Cardiac ventricle fibroblast (primary cell): ENCODE data around the gene MUC5AC. TPM values are rescaled to one million over a fixed set of nuclear protein-coding genes. Genes with fewer than 3 reads are reported as not detected.

ENCODE experiments used
- total RNA-seq: library from RNA; depleted of rRNA; stranded (reverse); fragments of >200 nt; gene quantifications from 2 replicates; pipeline ENCODE4 v1.2.3, GENCODE V29; 2015

Gene MUC5AC
- not detected in 2 replicates for total RNA-seq

DNA sequence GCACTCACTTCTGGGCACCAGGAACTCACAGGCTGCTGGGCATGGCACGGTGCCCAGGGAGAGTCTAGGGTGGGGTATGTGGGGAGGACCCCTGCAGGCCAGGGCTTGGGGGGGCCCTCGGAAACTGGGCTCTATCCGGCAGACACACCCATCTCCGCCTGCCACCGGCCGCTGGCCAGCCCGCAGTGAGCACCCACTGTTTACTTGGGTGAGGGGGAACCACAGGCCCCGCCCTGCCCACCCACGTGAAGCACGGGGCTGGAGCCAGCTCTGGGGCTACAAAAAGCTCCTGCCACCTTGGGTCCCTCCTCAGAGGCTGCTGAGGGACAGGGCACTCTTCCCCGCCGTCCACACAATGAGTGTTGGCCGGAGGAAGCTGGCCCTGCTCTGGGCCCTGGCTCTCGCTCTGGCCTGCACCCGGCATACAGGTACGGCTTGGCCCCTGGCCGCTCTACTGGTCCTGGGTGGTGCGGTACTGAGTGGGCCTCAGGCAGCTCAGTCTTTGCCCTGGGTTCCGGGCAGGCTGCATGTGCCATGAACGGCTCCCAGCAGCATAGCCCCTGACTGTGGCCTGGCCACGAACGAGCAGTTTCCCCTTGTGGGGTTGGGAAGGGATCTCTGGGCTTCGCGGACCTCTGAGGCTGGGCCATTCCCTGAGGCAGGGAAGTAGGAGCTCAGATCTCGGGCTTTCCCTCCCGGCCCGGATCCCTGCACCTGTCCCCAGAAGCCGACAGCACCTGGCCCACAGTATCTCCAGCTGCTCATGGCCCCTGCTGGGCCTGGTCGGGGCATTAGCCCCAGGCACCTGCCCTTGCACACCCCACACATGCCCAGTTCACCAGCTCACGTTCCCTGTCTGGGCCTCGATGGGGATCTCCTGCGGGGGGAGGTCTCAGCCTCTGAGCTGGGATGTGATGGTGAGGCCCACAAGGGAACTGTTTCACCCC is at the start of gene MUC5AC:
TSS of gene MUC5AC (plus strand) at position 309 of the 947 bp plus-strand sequence. CDS start at position 356, 47 bp downstream.

GRCh38 chr11:1222491-1223345 is 65.0 kb downstream of the MUC5AC start, which contains the start of gene MUC5B:
Gene MUC5B (plus strand): TSS chr11:1223066. CDS start chr11:1223124, 58 bp downstream.

Other genes starting within 250 kb of the MUC5AC start
- gene CHID1, start 247.1 kb upstream of the MUC5AC start, total RNA-seq = 110 and 127 TPM in 2 replicates
- gene AP2A2, start 232.1 kb upstream of the MUC5AC start, total RNA-seq = 37.3 and 40.8 TPM in 2 replicates
- not detected in 2 replicates for gene MUC6, start 121.2 kb upstream of the MUC5AC start, total RNA-seq
- gene MUC2, start 83.1 kb upstream of the MUC5AC start, total RNA-seq = not detected in 2 replicates
- under 0.01 TPM in 1 of 2 replicates, not detected in the other for gene MUC5B, start 65.1 kb downstream of the MUC5AC start, total RNA-seq
- gene TOLLIP, start 151.7 kb downstream of the MUC5AC start, total RNA-seq = 31.9 and 32.1 TPM in 2 replicates
- not detected in 2 replicates for gene BRSK2, start 232.0 kb downstream of the MUC5AC start, total RNA-seq